ENCODE measurements around the gene ETFB.

DNA sequence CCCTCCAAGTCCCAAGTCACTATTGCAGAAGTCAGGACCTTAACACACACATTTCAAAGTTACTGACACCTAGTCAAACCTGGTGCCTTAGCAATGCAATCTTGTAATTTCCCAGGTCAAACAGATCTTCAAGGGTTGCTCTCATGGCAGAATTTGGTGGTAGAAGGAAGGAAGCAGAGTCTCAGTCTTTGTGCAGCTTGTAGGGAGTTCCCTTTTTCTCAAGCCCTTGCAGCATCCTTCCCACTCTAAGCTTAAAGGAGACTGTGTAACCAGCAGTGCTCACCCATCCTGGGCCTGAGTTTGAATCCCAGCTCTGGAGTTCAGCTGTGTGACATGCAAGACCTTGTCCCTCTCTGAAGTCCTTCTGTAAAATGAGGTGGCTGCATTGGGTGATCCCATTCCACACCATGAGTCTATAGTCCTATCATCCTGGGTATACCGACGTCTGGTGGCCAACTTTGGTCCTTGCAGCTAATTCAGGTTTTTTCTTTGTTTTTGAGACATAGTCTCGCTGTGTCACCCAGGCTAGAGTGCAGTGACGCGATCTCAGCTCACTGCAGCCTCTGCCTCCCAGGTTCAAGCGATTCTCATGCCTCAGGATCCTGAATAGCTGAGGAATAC lies 41.4 kb upstream of the ETFB start:
- TF ChIP-seq, protein P1, sequence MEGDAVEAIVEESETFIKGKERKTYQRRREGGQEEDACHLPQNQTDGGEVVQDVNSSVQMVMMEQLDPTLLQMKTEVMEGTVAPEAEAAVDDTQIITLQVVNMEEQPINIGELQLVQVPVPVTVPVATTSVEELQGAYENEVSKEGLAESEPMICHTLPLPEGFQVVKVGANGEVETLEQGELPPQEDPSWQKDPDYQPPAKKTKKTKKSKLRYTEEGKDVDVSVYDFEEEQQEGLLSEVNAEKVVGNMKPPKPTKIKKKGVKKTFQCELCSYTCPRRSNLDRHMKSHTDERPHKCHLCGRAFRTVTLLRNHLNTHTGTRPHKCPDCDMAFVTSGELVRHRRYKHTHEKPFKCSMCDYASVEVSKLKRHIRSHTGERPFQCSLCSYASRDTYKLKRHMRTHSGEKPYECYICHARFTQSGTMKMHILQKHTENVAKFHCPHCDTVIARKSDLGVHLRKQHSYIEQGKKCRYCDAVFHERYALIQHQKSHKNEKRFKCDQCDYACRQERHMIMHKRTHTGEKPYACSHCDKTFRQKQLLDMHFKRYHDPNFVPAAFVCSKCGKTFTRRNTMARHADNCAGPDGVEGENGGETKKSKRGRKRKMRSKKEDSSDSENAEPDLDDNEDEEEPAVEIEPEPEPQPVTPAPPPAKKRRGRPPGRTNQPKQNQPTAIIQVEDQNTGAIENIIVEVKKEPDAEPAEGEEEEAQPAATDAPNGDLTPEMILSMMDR (IDR thresholded peaks at IDR 0.05; ENCODE audit: insufficient read depth, low read length) = peak; percentile 53
- no peak; the same call in 1 of the 2 replicates for TF ChIP-seq POLR2AphosphoS5 (IDR thresholded peaks at IDR 0.05; ENCODE audit: low read depth)
- TF ChIP-seq, protein P2, sequence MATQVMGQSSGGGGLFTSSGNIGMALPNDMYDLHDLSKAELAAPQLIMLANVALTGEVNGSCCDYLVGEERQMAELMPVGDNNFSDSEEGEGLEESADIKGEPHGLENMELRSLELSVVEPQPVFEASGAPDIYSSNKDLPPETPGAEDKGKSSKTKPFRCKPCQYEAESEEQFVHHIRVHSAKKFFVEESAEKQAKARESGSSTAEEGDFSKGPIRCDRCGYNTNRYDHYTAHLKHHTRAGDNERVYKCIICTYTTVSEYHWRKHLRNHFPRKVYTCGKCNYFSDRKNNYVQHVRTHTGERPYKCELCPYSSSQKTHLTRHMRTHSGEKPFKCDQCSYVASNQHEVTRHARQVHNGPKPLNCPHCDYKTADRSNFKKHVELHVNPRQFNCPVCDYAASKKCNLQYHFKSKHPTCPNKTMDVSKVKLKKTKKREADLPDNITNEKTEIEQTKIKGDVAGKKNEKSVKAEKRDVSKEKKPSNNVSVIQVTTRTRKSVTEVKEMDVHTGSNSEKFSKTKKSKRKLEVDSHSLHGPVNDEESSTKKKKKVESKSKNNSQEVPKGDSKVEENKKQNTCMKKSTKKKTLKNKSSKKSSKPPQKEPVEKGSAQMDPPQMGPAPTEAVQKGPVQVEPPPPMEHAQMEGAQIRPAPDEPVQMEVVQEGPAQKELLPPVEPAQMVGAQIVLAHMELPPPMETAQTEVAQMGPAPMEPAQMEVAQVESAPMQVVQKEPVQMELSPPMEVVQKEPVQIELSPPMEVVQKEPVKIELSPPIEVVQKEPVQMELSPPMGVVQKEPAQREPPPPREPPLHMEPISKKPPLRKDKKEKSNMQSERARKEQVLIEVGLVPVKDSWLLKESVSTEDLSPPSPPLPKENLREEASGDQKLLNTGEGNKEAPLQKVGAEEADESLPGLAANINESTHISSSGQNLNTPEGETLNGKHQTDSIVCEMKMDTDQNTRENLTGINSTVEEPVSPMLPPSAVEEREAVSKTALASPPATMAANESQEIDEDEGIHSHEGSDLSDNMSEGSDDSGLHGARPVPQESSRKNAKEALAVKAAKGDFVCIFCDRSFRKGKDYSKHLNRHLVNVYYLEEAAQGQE (IDR thresholded peaks at IDR 0.05; ENCODE audit: insufficient replicate concordance, low read depth) = no peak
- peak; percentile 98 for TF ChIP-seq SPI1 (IDR thresholded peaks at IDR 0.05; ENCODE audit: borderline replicate concordance, low read depth)
